ENCODE results near the gene C3orf52. TPM values are rescaled to one million over a fixed set of nuclear protein-coding genes. Genes with fewer than 3 reads are reported as not detected.

Gene C3orf52
- total RNA-seq, 1 experiment from 2014 or later: 14.3 TPM

GRCh38 chr3:112104774-112105173 is 18.6 kb downstream of the C3orf52 start:
- no peak for TF ChIP-seq AFF4 (CRISPR knock-in tag; IDR thresholded peaks at IDR 0.05; ENCODE audit: borderline replicate concordance)
- TF ChIP-seq OVOL2 (CRISPR knock-in tag; IDR thresholded peaks at IDR 0.05; ENCODE audit: borderline replicate concordance): no peak
- TF ChIP-seq GABPB1 (CRISPR knock-in tag; IDR thresholded peaks at IDR 0.05): no peak
- no peak for TF ChIP-seq IRF1 (CRISPR knock-in tag; IDR thresholded peaks at IDR 0.05)
- TF ChIP-seq TCF7 (CRISPR knock-in tag; IDR thresholded peaks at IDR 0.05; ENCODE audit: low read depth): no peak
- TF ChIP-seq NR2C2 (CRISPR knock-in tag; IDR thresholded peaks at IDR 0.05): no peak
- no peak for TF ChIP-seq KAT7 (CRISPR knock-in tag; IDR thresholded peaks at IDR 0.05; ENCODE audit: borderline replicate concordance)
- no peak for TF ChIP-seq GTF2I (CRISPR knock-in tag; conservative IDR thresholded peaks at IDR 0.05)
- TF ChIP-seq ESRRA (CRISPR knock-in tag; IDR thresholded peaks at IDR 0.05; ENCODE audit: borderline replicate concordance): no peak
- no peak for TF ChIP-seq ZNF512 (CRISPR knock-in tag; IDR thresholded peaks at IDR 0.05; ENCODE audit: borderline replicate concordance)
- POLR2A ChIA-PET: no interaction called here
- DNase-seq (ENCODE audit: low spot score) (no peak), ATAC-seq (no peak)
- Mint-ChIP-seq H3K4me3 (no peak overlapping the region), H3K27me3 (ENCODE audit: low read depth) (no peaks in the 10 kb centered on the region), H3K36me3 (peaks cover 9% of the 10 kb centered on the region), H3K27ac (no peak overlapping the region), H3K9me3 (no peaks in the 10 kb centered on the region), H3K4me1 (peaks cover 13% of the 10 kb centered on the region)
- CTCF ChIA-PET: no interaction called here

- H3K9me3 Mint-ChIP-seq: no peaks in the 10 kb centered on the region
- no peaks in the 10 kb centered on the region for H3K27me3 Mint-ChIP-seq (ENCODE audit: low read depth)
- peaks cover 14% of the 10 kb centered on the region for H3K36me3 Mint-ChIP-seq
- POLR2A ChIA-PET: no interaction called here
- H3K27ac Mint-ChIP-seq: no peak overlapping the region; the same call in 1 of the 2 replicates
- no peak overlapping the region for H3K4me3 Mint-ChIP-seq
- DNase-seq (ENCODE audit: low spot score): no peak
- H3K4me1 Mint-ChIP-seq: peaks cover 11% of the 10 kb centered on the region
- no peak for TF ChIP-seq AFF4 (CRISPR knock-in tag; IDR thresholded peaks at IDR 0.05; ENCODE audit: borderline replicate concordance)
- no peak for TF ChIP-seq PRRX2 (CRISPR knock-in tag; IDR thresholded peaks at IDR 0.05)
- TF ChIP-seq SMAD4 (CRISPR knock-in tag; IDR thresholded peaks at IDR 0.05): no peak
- no peak for TF ChIP-seq MLX (CRISPR knock-in tag; IDR thresholded peaks at IDR 0.05)
- TF ChIP-seq ELF4 (CRISPR knock-in tag; IDR thresholded peaks at IDR 0.05; ENCODE audit: low read depth): no peak
- no peak for TF ChIP-seq CDX4 (CRISPR knock-in tag; IDR thresholded peaks at IDR 0.05; ENCODE audit: borderline replicate concordance)
- no peak for TF ChIP-seq ZNF219 (CRISPR knock-in tag; IDR thresholded peaks at IDR 0.05; ENCODE audit: borderline replicate concordance)
- no peak for TF ChIP-seq GTF2I (CRISPR knock-in tag; conservative IDR thresholded peaks at IDR 0.05)
- CTCF ChIA-PET: no interaction called here
- no peak for ATAC-seq
Measured at GRCh38 chr3:112109322-112109721, 23.1 kb downstream of the C3orf52 start.

Measured in WTC11 (cell line).